Kidney (tissue), 14 donors: Measurements from ENCODE around the gene SBF2. TPM values are rescaled to one million over a fixed set of nuclear protein-coding genes. Genes with fewer than 3 reads are reported as not detected.

Experiments
- DNase-seq, 5 donors: peaks; one replicate each; pipeline ENCODE4 v3.0.0-alpha.2; 2013 to 2020
- FAIRE-seq: peaks from 2 replicates; lab custom pipeline; 2012; peaks lifted over from hg19 to GRCh38; lab: Jason Lieb, UNC
- H3K27ac ChIP-seq, 2 donors: one replicate each; pipeline ENCODE4 v1.7.0; 2013; ENCODE audit warnings: low read depth in 2 of 2, low read length in 2 of 2, inconsistent platforms in 1 of 2
- H3K27me3 ChIP-seq: one replicate; pipeline ENCODE4 v1.7.1; 2013; ENCODE audit warnings: low read length, inconsistent platforms; ENCODE audit not compliant: control insufficient read depth, insufficient read depth
- H3K36me3 ChIP-seq, 3 donors: one replicate each; pipeline versions ENCODE4 v1.7.0 to v1.7.1; 2013; ENCODE audit warnings: low read length in 3 of 3, control low read depth in 1 of 3, inconsistent platforms in 1 of 3; ENCODE audit not compliant: insufficient read depth in 3 of 3, control insufficient read depth in 2 of 3
- H3K4me1 ChIP-seq, 3 donors: one replicate each; pipeline versions ENCODE4 v1.7.0 to v1.7.1; 2013; ENCODE audit warnings: low read length in 3 of 3, inconsistent platforms in 1 of 3, low read depth in 1 of 3; ENCODE audit not compliant: control insufficient read depth in 2 of 3, insufficient read depth in 2 of 3
- H3K4me3 ChIP-seq, 3 donors: one replicate each; pipeline versions ENCODE4 v1.7.0 to v1.8.1; 2013; ENCODE audit warnings: low read length in 3 of 3, control low read depth in 1 of 3, inconsistent platforms in 1 of 3
- H3K9ac ChIP-seq, 3 donors: one replicate each; pipeline versions ENCODE4 v1.7.0 to v1.7.1; 2013; ENCODE audit warnings: low read length in 3 of 3, control low read depth in 1 of 3, inconsistent platforms in 1 of 3
- H3K9me3 ChIP-seq, 3 donors: one replicate each; pipeline versions ENCODE4 v1.7.0 to v1.7.1; 2013; ENCODE audit warnings: low read length in 3 of 3, control low read depth in 1 of 3, inconsistent platforms in 1 of 3; ENCODE audit not compliant: control insufficient read depth in 2 of 3, insufficient read depth in 1 of 3
- CTCF ChIP-seq: IDR thresholded peaks from 3 replicates; pipeline ENCODE4 v1.5.1; 2012; ENCODE audit warnings: mild to moderate bottlenecking, moderate library complexity, borderline replicate concordance; ENCODE audit not compliant: insufficient read depth; ENCODE audit errors: extremely low read depth
- intact Hi-C: fragments of 100-400 bp; cut with DNase I; formaldehyde crosslinking; loops from one replicate; pipeline ENCODE4 v1.11.1; 2022
- polyA plus RNA-seq: library from polyadenylated mRNA; stranded (reverse); fragments of 350-450 nt; fragmentation: Illumina TruSeq; extraction: RNeasy Lipid Tissue Mini Kit (QIAGEN cat#74804); gene quantifications from one replicate; pipeline ENCODE4 v1.2.3, GENCODE V29; 2014; ENCODE audit warnings: low read depth, low replicate concordance; ENCODE audit not compliant: insufficient read depth
- total RNA-seq: library from RNA; stranded (reverse); fragmentation: NEBNext Ultra II Directional; extraction: Animal tissue kit (Norgen Biotek cat#: 25700); gene quantifications from one replicate; pipeline ENCODE4 v1.2.1, GENCODE V29; 2021
- donor health status: control.
- donor health status: control.
- donor health status: control.
- donor health status: control.
- donor health status: control.
- donor health status: DM: yes; HTN: yes; CAD: no.
- donor health status: Normal renal cell carcinoma (clear cell type).

SBF2 gene
- total and polyA plus RNA-seq, 2 donors from 2014 or later, result 13.1 to 55.4 TPM

GRCh38 chr11:9980931-9981330, 313.1 kb downstream of the SBF2 start:
- no peak overlapping the region for H3K27ac ChIP-seq
- no peak for FAIRE-seq
- H3K9me3 ChIP-seq, result no peaks in the 10 kb centered on the region
- H3K4me1 ChIP-seq, result no peaks in the 10 kb centered on the region
- intact Hi-C loops, result loop anchor here (10.0 kb wide), 1 partner anchor 324 kb away; the partner anchor contains the start of gene ADM
- H3K4me3 ChIP-seq, result no peak overlapping the region
- H3K9ac ChIP-seq, result no peak overlapping the region
- no peak for TF ChIP-seq CTCF
- no peaks in the 10 kb centered on the region for H3K36me3 ChIP-seq
- H3K27me3 ChIP-seq, result no peaks in the 10 kb centered on the region
- no peak for DNase-seq

- H3K27me3 ChIP-seq, result no peaks in the 10 kb centered on the region
- DNase-seq (no peak), FAIRE-seq (no peak)
- H3K36me3 ChIP-seq, result peaks cover 0 to 3% (median 0%) of the 10 kb centered on the region in 3 donors
- H3K27ac ChIP-seq, result no peak overlapping the region
- no peak for TF ChIP-seq CTCF
- no peaks in the 10 kb centered on the region for H3K4me1 ChIP-seq
- H3K4me3 ChIP-seq, result no peak overlapping the region
- no peaks in the 10 kb centered on the region for H3K9me3 ChIP-seq
- intact Hi-C loops, result no loop called here
- H3K9ac ChIP-seq, result no peak overlapping the region
These were observed 316.5 kb downstream of the SBF2 start for GRCh38 chr11:9977554-9977953.

GRCh38 chr11:9974375-9974774, 319.6 kb downstream of the SBF2 start:
- peaks cover 0 to 3% (median 0%) of the 10 kb centered on the region in 3 donors for H3K36me3 ChIP-seq
- no peaks in the 10 kb centered on the region for H3K9me3 ChIP-seq
- H3K4me3 ChIP-seq, result no peak overlapping the region
- TF ChIP-seq CTCF, result no peak
- H3K9ac ChIP-seq, result no peak overlapping the region
- intact Hi-C loops, result no loop called here
- no peaks in the 10 kb centered on the region for H3K4me1 ChIP-seq
- no peak for FAIRE-seq
- no peak overlapping the region for H3K27ac ChIP-seq
- no peaks in the 10 kb centered on the region for H3K27me3 ChIP-seq
- no peak for DNase-seq

- no peak for TF ChIP-seq CTCF
- no peaks in the 10 kb centered on the region for H3K4me1 ChIP-seq
- H3K4me3 ChIP-seq, result no peak overlapping the region
- DNase-seq (no peak), FAIRE-seq (no peak)
- no peak overlapping the region for H3K27ac ChIP-seq
- no peak overlapping the region for H3K9ac ChIP-seq
- peaks cover 0 to 3% (median 0%) of the 10 kb centered on the region in 3 donors for H3K36me3 ChIP-seq
- H3K9me3 ChIP-seq, result no peaks in the 10 kb centered on the region
- H3K27me3 ChIP-seq, result no peaks in the 10 kb centered on the region
- intact Hi-C loops, result no loop called here
These were observed 320.1 kb downstream of the SBF2 start for GRCh38 chr11:9973921-9974320.
